Gastroesophageal sphincter (tissue), 3 donors: ENCODE results near the gene MACF1.

ENCODE experiments used
- EP300 ChIP-seq: sonication (generic); formaldehyde crosslinking; IDR thresholded peaks from one replicate; pipeline ENCODE4 v1.6.1; 2017; ENCODE audit warnings: antibody characterized with exemption, mild to moderate bottlenecking
- POLR2A ChIP-seq, 2 donors: fragments of 450-650 bp; IDR thresholded peaks; one replicate each; pipeline ENCODE4 v1.6.1; 2017; ENCODE audit warnings: antibody characterized with exemption in 2 of 2, mild to moderate bottlenecking in 2 of 2, moderate library complexity in 1 of 2
- POLR2AphosphoS5 ChIP-seq: sonication (generic); formaldehyde crosslinking; IDR thresholded peaks from one replicate; pipeline ENCODE4 v1.6.1; 2017; ENCODE audit warnings: antibody characterized with exemption
- TF ChIP-seq, protein P1 (sequence below), 4 experiments: fragments of 200-600 bp in 2 of 4; fragments of 450-650 bp in 2 of 4; sonication (generic) in 1 of 4; IDR thresholded peaks; one replicate each; pipeline ENCODE4 v1.5.1; 2017 to 2019; ENCODE audit warnings: antibody characterized with exemption in 4 of 4, mild to moderate bottlenecking in 2 of 4, moderate library complexity in 2 of 4

- TF ChIP-seq POLR2AphosphoS5 (no peak), EP300 (no peak), POLR2A (IDR thresholded peaks at IDR 0.05) (no peak)
- TF ChIP-seq, protein P1, sequence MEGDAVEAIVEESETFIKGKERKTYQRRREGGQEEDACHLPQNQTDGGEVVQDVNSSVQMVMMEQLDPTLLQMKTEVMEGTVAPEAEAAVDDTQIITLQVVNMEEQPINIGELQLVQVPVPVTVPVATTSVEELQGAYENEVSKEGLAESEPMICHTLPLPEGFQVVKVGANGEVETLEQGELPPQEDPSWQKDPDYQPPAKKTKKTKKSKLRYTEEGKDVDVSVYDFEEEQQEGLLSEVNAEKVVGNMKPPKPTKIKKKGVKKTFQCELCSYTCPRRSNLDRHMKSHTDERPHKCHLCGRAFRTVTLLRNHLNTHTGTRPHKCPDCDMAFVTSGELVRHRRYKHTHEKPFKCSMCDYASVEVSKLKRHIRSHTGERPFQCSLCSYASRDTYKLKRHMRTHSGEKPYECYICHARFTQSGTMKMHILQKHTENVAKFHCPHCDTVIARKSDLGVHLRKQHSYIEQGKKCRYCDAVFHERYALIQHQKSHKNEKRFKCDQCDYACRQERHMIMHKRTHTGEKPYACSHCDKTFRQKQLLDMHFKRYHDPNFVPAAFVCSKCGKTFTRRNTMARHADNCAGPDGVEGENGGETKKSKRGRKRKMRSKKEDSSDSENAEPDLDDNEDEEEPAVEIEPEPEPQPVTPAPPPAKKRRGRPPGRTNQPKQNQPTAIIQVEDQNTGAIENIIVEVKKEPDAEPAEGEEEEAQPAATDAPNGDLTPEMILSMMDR (IDR thresholded peaks at IDR 0.05): no peak
Measured at GRCh38 chr1:39392851-39393573, 188.5 kb downstream of the MACF1 start.
